Myocyte (in vitro differentiated cells): ENCODE results near the gene GATAD2A. TPM values are rescaled to one million over a fixed set of nuclear protein-coding genes. Genes with fewer than 3 reads are reported as not detected.
A peak's percentile ranks its signal among the peaks of the same experiment; 100 is the strongest.
"Not testable (repeated sequence)": the region's sequence is repeated elsewhere in the genome, so short reads cannot be mapped to it uniquely, and the experiment has no call there.

Source experiments
- DNase-seq: peaks from one replicate; pipeline ENCODE4 v3.0.0-alpha.2; 2012; ENCODE audit warnings: low read depth
- total RNA-seq: library from RNA; depleted of rRNA; stranded (reverse); fragments of >200 nt; gene quantifications from 2 replicates; pipeline ENCODE4 v1.2.3, GENCODE V29; 2014

Gene GATAD2A
- total RNA-seq, 1 donor from 2014 or later: 49.5 TPM

- DNase-seq: no peak
These were observed 18.4 kb upstream of the GATAD2A start for GRCh38 chr19:19387108-19387507.

DNA sequence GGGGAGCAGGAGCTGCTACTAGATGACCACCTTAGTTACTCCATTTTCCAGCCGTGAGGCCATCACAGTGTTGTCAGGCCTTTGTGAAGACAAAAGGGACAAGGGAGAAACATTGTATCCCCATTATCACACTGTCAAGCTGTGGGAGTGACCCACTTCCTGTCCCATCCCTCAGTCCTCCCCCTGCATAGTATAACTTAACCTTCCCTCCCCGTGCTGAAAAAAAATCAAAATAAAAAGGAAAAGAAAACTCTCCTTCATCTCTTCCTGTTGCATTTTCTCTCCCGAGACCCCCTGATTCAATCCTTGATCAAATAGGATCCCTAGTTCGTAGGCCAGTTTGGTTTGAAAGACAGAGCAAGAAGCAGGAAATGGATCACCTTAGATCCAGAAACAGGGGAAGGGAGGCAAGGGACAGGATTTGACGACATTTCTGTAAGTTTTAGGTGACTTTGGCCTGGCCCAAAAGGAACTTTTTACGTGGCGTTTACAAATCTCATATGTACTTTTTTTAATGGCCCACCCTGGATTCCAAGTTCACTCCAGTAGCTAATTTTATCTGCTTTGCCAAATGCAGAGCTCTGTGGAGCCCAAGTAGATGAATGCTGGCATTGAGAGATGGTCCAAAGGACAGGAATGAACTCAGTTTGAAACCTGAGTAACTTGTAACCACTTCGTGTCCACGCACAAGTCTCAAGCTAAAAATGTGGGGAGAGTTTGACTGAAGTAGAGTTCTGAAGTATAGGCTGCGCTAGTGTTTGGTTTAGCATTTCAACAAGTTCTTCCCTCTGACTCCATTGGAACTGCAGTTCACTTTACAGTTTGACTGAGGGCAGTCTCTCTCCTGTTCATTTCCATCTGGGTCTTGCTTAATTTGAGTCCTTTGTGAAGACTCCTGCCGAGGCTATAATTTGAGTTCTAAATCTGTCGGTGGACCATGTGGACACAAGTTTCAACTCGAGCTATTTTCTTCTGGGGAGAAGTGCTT is 16.6 kb upstream of the GATAD2A start:
- peak; percentile 40 for DNase-seq

- DNase-seq: not testable (repeated sequence)
These were observed 15.8 kb upstream of the GATAD2A start for GRCh38 chr19:19389683-19390082.

GRCh38 chr19:19394333-19394732 is 11.1 kb upstream of the GATAD2A start:
- DNase-seq: not testable (repeated sequence)

DNA sequence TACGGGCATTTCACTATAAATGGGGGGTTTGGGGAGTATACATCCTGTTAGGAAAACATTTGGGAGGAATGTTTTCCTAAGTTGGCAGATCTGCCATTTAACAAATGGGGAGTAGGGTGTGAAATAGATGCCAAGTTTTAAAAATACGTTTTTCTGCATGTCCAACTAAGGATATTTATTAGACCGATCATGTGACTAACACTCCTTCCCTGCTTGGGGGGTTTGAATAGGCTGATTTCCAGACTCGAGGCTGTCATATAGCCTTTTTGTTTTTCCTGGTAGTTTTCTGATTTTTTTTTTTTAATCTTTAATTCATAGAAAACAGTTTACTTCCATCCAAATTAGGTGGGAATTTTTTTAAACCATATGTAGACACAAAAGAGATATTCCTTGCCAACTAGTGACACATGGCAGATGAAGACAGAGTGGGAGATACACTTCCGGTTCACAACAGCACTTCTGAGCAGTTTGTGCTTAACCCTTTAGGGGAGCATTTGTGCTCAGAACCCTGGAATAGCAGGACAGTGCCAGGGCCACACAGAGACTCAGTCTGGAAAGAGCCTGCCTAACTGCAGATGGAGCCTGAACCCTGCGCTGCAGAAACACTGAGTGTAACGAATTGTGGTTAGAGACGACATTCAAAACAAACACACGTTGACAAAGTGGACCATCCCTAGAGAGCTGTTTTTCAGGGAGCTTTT is 5.6 kb upstream of the GATAD2A start:
- peak; percentile 39 for DNase-seq

GRCh38 chr19:19402656-19403372 is 2.7 kb upstream of the GATAD2A start:
- peak; percentile 29 for DNase-seq

DNA sequence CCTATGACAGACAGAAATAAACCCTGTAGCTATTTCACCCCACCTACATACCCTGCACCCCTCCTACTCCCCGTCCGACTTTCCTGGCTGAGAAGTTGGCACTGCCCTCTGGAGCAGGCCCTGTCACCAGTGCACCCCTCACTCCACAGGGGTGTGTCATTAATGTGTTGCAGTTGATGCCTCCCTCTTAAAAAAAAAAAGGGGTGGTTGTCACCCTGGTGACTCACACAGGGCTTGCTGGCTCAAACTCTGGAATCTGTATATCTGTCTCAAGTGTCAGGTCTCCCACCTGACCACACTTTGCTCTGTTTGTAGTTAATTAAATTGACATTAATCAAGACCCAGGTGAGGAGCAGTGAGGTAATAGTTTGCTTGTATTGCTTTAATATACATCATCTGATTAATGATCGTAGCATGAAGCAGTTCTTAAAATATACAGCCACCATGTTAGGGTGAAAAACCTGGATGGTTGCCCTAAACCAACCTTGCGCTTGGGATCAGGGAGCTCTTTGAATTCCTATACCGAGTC is 2.0 kb upstream of the GATAD2A start:
- peak; percentile 72 for DNase-seq

DNA sequence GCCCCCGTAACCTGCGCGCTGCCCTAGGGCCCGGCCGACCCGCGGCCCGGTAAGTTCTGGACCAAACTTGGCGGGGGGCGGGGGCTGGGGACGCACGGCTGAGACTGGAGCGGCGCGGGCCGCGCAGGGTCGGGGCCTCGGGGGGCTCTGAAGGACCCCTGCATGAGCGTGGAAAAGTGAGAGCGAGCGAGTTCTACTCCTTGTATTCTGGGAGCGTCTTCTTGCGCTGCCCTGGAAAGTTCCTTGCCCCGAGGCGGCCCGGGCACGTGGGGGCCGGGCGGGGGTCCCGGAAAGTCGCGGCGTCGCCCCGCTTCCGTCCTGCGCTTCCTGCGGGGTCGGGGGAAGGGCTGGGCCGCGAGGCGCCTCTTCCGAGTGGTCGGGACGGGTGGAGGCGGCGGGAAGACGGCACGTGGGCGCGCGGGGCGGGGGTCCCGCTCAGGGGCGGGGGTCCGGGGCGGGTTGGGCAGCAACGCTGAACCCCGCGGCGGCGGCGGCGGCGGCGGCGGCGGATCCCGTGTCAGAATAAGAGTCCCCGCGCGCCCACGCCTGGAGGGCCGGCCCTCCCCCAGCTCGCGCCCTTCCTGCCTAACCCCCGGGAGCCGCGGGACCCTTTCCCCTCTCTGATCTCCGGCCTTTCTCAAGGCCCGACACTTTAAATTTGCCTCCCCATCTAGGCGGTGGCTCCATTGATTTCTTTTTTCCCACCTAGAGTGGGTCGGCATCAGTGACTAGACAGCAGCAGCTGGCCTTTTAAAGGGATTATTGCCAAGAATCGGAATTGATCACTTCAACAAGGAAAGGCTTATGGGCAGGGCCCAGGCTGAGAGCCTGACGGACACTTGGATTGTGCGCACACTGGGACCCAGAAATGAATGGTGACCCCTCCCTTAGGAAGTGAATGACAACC is 749 bp downstream of the GATAD2A start:
- peak; percentile 54 for DNase-seq

DNA sequence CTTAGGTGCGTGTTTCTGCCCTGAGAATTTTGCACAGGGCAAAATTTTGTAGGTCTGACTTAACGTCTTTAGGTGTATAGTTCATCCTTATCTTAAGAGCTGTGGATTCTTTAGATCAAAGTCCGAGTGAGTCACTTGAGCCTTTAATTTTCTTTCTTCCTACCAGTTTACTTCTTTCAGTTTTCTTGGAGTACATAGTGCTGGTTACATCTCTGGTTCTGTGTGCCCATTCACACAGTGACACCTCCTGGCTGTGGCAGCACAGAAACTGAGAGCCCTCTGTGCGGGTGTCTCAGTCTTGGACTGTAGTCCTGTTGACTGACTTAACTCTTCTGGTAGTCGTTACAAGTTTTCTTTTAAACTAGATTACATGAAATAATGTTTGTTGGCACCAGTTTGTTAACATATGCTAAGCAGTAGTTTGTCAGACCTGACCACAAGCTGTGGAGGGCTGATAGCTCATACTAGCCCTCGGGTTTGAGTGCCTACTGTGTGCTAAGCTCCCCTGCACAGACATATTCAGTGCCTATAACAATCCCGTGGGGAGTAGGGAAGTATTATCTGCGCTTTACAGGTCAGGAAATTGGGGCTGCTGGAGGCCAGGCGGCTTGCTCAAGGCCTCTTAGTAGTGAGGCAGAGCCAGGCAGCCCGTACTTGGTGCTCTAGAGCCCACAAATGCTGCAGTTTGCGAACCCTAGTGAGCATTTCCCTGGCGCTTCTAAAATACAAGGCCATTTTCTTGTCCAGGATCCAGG is 1.6 kb downstream of the GATAD2A start:
- peak; percentile 68 for DNase-seq

GRCh38 chr19:19407633-19407930 is 2.1 kb downstream of the GATAD2A start:
- DNase-seq: no peak

DNA sequence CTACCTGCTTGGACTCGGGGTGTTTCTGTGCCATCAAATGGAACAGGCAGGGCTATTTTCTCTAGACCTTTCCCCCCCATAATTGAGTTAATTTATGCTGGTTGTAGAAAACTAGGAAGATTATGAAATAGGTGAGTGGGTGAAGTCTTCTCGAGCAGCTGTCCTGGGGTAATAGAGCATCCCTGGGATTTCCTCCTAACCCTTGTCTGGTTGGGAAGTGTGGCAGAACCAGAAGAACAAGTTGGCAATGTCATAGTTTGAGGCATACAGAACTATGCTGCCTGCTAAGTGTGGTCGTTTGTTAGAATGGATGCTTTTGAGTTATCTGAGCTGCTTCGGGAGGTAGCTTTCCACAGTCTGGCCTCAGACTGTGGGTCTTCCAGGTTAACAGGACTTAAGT is 3.7 kb downstream of the GATAD2A start:
- no peak for DNase-seq

GRCh38 chr19:19409631-19410030 is 4.2 kb downstream of the GATAD2A start:
- DNase-seq: no peak

- no peak for DNase-seq
These were observed 5.4 kb downstream of the GATAD2A start for GRCh38 chr19:19410553-19411550.

DNA sequence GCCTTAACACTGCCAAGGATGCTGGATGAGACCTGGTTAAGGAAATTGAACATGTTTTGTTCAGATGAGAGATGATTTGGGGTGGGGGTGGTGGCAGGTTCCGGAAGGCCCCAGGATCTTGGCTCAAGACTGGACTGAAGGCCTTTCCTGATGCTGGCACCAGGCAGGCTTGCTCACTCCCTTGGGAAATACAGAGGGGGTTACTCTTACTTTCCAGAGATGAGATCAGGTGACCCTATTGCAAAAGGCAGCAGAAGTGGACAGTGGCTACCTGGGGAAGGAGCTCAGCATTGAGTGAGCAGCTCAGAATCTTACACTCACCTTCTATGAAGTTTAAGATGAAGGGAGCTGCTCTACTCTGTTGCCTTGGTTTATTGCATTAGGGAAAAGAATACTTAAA is 10.8 kb downstream of the GATAD2A start:
- DNase-seq: no peak

- peak; percentile 45 for DNase-seq
These were observed 11.6 kb downstream of the GATAD2A start for GRCh38 chr19:19417046-19417445.

DNA sequence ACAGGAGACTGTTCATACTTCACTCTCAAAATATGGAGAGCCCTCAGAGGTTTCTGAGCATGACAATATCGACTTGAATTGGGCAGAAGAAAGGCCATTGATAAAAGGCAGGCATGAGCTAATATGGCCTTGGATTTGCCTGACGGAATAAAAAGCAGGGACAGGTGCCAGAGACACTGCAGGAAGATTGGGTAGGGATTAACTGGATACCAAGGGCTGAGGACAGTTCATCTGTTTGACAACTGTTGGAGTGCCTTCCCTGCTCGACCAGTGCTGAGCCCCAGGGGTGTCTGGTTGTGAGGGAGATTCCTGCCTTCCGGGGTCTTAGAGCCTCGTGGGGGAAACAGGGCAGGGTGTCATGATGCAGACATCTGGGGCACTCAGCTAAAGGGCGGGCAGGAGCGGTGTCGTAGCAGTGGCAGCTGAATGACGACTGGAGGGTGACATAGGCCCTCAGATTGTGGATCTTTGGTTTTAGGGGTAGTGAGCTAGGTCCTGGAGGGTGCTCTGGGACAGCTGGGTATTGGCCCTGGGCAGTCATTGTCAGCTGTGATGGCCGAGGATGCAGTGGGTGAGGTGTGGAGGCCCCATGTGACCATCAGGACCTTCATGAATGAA is 12.3 kb downstream of the GATAD2A start:
- peak; percentile 91 for DNase-seq

- DNase-seq: peak; percentile 87
These were observed 13.2 kb downstream of the GATAD2A start for GRCh38 chr19:19418555-19419260.
